ENCODE measurements around the gene SCAF4. TPM values are rescaled to one million over a fixed set of nuclear protein-coding genes. Genes with fewer than 3 reads are reported as not detected.

Gene SCAF4
- polyA plus RNA-seq, 1 of the 3 experiments (the other 2 are of a cell fraction), result 8.5 TPM

DNA sequence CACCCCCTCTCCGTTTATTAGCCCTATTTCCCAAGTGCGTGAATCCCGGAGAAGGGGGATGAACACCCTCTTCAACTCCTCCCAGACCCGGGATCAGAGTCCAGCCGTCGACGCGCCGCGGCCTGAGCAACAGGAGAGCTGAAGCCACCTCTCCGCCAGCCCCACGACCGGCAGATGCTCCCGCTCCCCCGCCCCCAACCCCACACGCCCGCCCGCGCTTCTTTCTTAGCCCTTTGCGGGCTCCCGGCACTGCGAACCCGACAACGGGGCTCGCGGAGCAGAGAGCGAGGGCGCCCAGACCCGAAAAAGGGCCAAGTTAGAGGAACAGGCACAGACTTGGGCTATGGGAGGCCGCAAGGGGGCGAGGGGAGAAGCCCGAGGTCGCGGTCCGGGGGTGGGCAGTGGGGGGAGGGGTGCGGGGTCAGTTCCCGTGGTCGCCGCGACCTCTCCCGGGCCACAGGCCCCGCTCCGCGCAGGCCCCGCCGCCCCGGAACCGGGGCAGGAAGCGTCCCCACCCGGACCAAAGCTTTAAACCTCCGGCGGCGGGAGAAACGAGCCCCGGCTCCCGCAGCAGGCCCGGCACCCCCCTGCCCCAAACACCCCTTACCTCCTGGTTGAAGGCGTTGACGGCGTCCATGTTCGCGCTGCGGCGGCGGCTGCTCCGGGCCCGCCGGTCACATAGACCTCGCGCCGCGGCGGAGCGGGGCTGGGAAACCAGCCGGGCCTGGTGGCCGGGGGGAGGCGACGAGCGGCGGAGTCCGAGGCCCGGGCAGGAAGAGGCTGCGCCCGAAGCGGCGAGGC lies 662 bp downstream of the SCAF4 start:
- CTCF ChIA-PET, result interaction anchor here (0.6 to 1.4 kb wide), 2 partner anchors 69 to 516 kb away, joined by 3 read pairs; no protein-coding TSS in a partner anchor

More for the DNA sequence above, 662 bp downstream of the SCAF4 start:
- H3K27ac ChIP-seq (ENCODE audit: low read depth in 2 of 2, low read length in 1 of 2), result peak overlapping the region; percentile 92 to 94
- no peaks in the 10 kb centered on the region for H3K27me3 ChIP-seq (ENCODE audit: insufficient read depth)
- peak overlapping the region; percentile 92 to 94 for H3K4me3 ChIP-seq (ENCODE audit: low read depth in 2 of 2, low read length in 1 of 2)
- peak overlapping the region; percentile 98 for H3K9ac ChIP-seq
- H3K9me2 ChIP-seq, result no peaks in the 10 kb centered on the region
- DNase-seq, result peak; percentile 85
- H2AFZ ChIP-seq (ENCODE audit: low read depth), result peak overlapping the region; percentile 66
- WGBS (ENCODE audit: low lambda C conversion rate), result under 1% methylated on average over 22 of the region's 86 CpGs
- POLR2A ChIA-PET, result interaction anchor here (0.7 kb wide), 1 partner anchor 43 kb away, joined by 3 read pairs; no protein-coding TSS in a partner anchor
- H3K36me3 ChIP-seq (replicated peaks in 1 of 2; ENCODE audit: control insufficient read depth in 1 of 2, insufficient read depth in 2 of 2, low read length in 1 of 2), result no peaks in the 10 kb centered on the region
- TF ChIP-seq EP300 (IDR thresholded peaks at IDR 0.05; ENCODE audit: borderline replicate concordance in 1 of 2, low read depth in 1 of 2, low read length in 1 of 2) (no peak), EZH2phosphoT487 (IDR thresholded peaks at IDR 0.05; ENCODE audit: borderline replicate concordance, low read depth) (no peak), SMC3 (IDR thresholded peaks at IDR 0.05; ENCODE audit: low read depth, low read length) (no peak), MXI1 (IDR thresholded peaks at IDR 0.05; ENCODE audit: low read depth, low read length) (no peak), YY1 (IDR thresholded peaks at IDR 0.05; ENCODE audit: low read depth) (no peak; the same call in 1 of the 2 replicates), RAD21 (IDR thresholded peaks at IDR 0.05; ENCODE audit: low read length) (0 out of 2 replicates have a peak, but pooled peaks have one; percentile 12), CHD2 (IDR thresholded peaks at IDR 0.05; ENCODE audit: low read length, partially characterized antibody) (no peak), SIN3A (IDR thresholded peaks at IDR 0.05; ENCODE audit: borderline replicate concordance, low read depth, low read length) (no peak), RXRA (IDR thresholded peaks at IDR 0.05; ENCODE audit: borderline replicate concordance, low read depth) (no peak), TAF1 (IDR thresholded peaks at IDR 0.05; ENCODE audit: borderline replicate concordance, low read depth, low read length) (no peak), RFX5 (IDR thresholded peaks at IDR 0.05; ENCODE audit: low read length) (no peak), JUND (IDR thresholded peaks at IDR 0.05) (no peak), GABPA (IDR thresholded peaks at IDR 0.05; ENCODE audit: low read depth) (peak; percentile 30; the same call in 1 of the 2 replicates)
- TF ChIP-seq, protein P1, sequence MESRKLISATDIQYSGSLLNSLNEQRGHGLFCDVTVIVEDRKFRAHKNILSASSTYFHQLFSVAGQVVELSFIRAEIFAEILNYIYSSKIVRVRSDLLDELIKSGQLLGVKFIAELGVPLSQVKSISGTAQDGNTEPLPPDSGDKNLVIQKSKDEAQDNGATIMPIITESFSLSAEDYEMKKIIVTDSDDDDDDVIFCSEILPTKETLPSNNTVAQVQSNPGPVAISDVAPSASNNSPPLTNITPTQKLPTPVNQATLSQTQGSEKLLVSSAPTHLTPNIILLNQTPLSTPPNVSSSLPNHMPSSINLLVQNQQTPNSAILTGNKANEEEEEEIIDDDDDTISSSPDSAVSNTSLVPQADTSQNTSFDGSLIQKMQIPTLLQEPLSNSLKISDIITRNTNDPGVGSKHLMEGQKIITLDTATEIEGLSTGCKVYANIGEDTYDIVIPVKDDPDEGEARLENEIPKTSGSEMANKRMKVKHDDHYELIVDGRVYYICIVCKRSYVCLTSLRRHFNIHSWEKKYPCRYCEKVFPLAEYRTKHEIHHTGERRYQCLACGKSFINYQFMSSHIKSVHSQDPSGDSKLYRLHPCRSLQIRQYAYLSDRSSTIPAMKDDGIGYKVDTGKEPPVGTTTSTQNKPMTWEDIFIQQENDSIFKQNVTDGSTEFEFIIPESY (IDR thresholded peaks at IDR 0.05; ENCODE audit: borderline replicate concordance, low read depth), result no peak
- TF ChIP-seq, protein P2, sequence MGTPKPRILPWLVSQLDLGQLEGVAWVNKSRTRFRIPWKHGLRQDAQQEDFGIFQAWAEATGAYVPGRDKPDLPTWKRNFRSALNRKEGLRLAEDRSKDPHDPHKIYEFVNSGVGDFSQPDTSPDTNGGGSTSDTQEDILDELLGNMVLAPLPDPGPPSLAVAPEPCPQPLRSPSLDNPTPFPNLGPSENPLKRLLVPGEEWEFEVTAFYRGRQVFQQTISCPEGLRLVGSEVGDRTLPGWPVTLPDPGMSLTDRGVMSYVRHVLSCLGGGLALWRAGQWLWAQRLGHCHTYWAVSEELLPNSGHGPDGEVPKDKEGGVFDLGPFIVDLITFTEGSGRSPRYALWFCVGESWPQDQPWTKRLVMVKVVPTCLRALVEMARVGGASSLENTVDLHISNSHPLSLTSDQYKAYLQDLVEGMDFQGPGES (IDR thresholded peaks at IDR 0.05; ENCODE audit: low read depth, low read length), result no peak
- TF ChIP-seq, protein P3, sequence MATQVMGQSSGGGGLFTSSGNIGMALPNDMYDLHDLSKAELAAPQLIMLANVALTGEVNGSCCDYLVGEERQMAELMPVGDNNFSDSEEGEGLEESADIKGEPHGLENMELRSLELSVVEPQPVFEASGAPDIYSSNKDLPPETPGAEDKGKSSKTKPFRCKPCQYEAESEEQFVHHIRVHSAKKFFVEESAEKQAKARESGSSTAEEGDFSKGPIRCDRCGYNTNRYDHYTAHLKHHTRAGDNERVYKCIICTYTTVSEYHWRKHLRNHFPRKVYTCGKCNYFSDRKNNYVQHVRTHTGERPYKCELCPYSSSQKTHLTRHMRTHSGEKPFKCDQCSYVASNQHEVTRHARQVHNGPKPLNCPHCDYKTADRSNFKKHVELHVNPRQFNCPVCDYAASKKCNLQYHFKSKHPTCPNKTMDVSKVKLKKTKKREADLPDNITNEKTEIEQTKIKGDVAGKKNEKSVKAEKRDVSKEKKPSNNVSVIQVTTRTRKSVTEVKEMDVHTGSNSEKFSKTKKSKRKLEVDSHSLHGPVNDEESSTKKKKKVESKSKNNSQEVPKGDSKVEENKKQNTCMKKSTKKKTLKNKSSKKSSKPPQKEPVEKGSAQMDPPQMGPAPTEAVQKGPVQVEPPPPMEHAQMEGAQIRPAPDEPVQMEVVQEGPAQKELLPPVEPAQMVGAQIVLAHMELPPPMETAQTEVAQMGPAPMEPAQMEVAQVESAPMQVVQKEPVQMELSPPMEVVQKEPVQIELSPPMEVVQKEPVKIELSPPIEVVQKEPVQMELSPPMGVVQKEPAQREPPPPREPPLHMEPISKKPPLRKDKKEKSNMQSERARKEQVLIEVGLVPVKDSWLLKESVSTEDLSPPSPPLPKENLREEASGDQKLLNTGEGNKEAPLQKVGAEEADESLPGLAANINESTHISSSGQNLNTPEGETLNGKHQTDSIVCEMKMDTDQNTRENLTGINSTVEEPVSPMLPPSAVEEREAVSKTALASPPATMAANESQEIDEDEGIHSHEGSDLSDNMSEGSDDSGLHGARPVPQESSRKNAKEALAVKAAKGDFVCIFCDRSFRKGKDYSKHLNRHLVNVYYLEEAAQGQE (IDR thresholded peaks at IDR 0.05; ENCODE audit: low read depth, low read length), result no peak
- peaks cover 55% of the 10 kb centered on the region for H3K79me2 ChIP-seq (ENCODE audit: insufficient read depth)
- peaks cover 4% of the 10 kb centered on the region for H3F3A ChIP-seq (replicated peaks; ENCODE audit: insufficient read depth)
- peaks cover 46% of the 10 kb centered on the region for H4K20me1 ChIP-seq (ENCODE audit: insufficient read depth)
- no peaks in the 10 kb centered on the region for H3K9me3 ChIP-seq
- peaks cover 19 to 20% of the 10 kb centered on the region in 2 experiments; a peak in 3 of 4 replicates for H3K4me1 ChIP-seq (ENCODE audit: control insufficient read depth in 1 of 2, insufficient read depth in 2 of 2, low read depth in 1 of 2, low read length in 1 of 2)
- peak overlapping the region; percentile 94 for H3K4me2 ChIP-seq

Measured in SK-N-SH (cell line).